GM13977 (cell line): ENCODE data around the gene PHF1.
A peak's percentile ranks its signal among the peaks of the same experiment; 100 is the strongest.

Experiments
- DNase-seq: peaks from one replicate; pipeline ENCODE4 v3.0.0; 2012; ENCODE audit warnings: low spot score
- CTCF ChIP-seq: IDR thresholded peaks from 2 replicates; pipeline ENCODE4 v1.5.1; 2012; ENCODE audit warnings: mild to moderate bottlenecking, control low read depth; ENCODE audit not compliant: insufficient read depth; ENCODE audit errors: extremely low read depth, missing control alignments
- in situ Hi-C: fragments of 300-500 bp; cut with MboI; formaldehyde crosslinking; loops from one replicate; pipeline ENCODE4 v1.12.0; 2022; ENCODE audit warnings: low sequenced_read_pairs, low pct_unique_long_range_greater_than_20kb, mixed read lengths, inconsistent platforms; ENCODE audit not compliant: unreplicated experiment

Gene PHF1

GRCh38 chr6:33443619-33444504 is 33.0 kb downstream of the PHF1 start:
- no peak for TF ChIP-seq CTCF
- in situ Hi-C loops, result no loop called here
- DNase-seq, result no peak

- no peak for TF ChIP-seq CTCF
- no peak for DNase-seq
- in situ Hi-C loops, result no loop called here
These were observed 34.3 kb downstream of the PHF1 start for GRCh38 chr6:33445119-33445603.

GRCh38 chr6:33446356-33446755 is 35.5 kb downstream of the PHF1 start:
- in situ Hi-C loops, result no loop called here
- no peak for TF ChIP-seq CTCF
- no peak for DNase-seq

- no peak for DNase-seq
- in situ Hi-C loops, result no loop called here
- no peak for TF ChIP-seq CTCF
These were observed 39.6 kb downstream of the PHF1 start for GRCh38 chr6:33450434-33450833.

- no peak for DNase-seq
- in situ Hi-C loops, result no loop called here
- TF ChIP-seq CTCF, result no peak
These were observed 40.8 kb downstream of the PHF1 start for GRCh38 chr6:33451606-33452005.

- in situ Hi-C loops, result no loop called here
- no peak for TF ChIP-seq CTCF
- DNase-seq, result peak; percentile 18
These were observed 41.7 kb downstream of the PHF1 start for GRCh38 chr6:33452496-33452895.
